Measurements from ENCODE around the gene USP48. TPM values are rescaled to one million over a fixed set of nuclear protein-coding genes. Genes with fewer than 3 reads are reported as not detected.

USP48 gene
- total and polyA plus RNA-seq, 10 of the 15 experiments (the other 5 are each of a cell fraction or from before 2014, with no cell fraction given) = 21.2 to 115 (median 75.5) TPM

- intact Hi-C loops (cut with micrococcal nuclease; ENCODE audit: unreplicated experiment) = no loop called here
- no TSS peak for BruUV-seq (replicated peaks)
- peaks cover 0 to 6% of the 10 kb centered on the region in 2 experiments for H3K27me3 ChIP-seq (replicated peaks in 1 of 2; ENCODE audit: control insufficient read depth in 2 of 2, insufficient read depth in 2 of 2, low read length in 1 of 2)
- no peaks in the 10 kb centered on the region for H3K9me3 ChIP-seq (replicated peaks; ENCODE audit: control insufficient read depth, insufficient read depth, low read length)
- FAIRE-seq (no peak), DNase-seq (ENCODE audit: low read depth, low spot score) (no peak), ATAC-seq (no peak)
- WGBS (ENCODE audit: insufficient coverage, insufficient replicate concordance, low lambda C conversion rate, missing lambda C conversion rate) = 25% methylated on average over 22 of the region's 22 CpGs
- H3K9ac ChIP-seq (ENCODE audit: control insufficient read depth, insufficient read depth, low read length) = no peak overlapping the region
- H3K4me2 ChIP-seq (ENCODE audit: control insufficient read depth, insufficient read depth) = no peak overlapping the region
- TF ChIP-seq NFYA (IDR thresholded peaks at IDR 0.05; ENCODE audit: borderline replicate concordance, low read depth, low read length) (no peak), MYC (IDR thresholded peaks at IDR 0.05; ENCODE audit: insufficient read depth, insufficient read length, insufficient replicate concordance, low read length, severe bottlenecking) (no peak), ZSCAN29 (IDR thresholded peaks at IDR 0.05) (no peak), ZNF622 (IDR thresholded peaks at IDR 0.05) (no peak), HSF1 (IDR thresholded peaks at IDR 0.05; ENCODE audit: low read depth, low read length) (no peak), REST (IDR thresholded peaks at IDR 0.05; ENCODE audit: low read depth, low read length) (no peak), MTA2 (IDR thresholded peaks at IDR 0.05; ENCODE audit: low read depth) (no peak), IRF3 (IDR thresholded peaks at IDR 0.05) (no peak)
- TF ChIP-seq, protein P1, sequence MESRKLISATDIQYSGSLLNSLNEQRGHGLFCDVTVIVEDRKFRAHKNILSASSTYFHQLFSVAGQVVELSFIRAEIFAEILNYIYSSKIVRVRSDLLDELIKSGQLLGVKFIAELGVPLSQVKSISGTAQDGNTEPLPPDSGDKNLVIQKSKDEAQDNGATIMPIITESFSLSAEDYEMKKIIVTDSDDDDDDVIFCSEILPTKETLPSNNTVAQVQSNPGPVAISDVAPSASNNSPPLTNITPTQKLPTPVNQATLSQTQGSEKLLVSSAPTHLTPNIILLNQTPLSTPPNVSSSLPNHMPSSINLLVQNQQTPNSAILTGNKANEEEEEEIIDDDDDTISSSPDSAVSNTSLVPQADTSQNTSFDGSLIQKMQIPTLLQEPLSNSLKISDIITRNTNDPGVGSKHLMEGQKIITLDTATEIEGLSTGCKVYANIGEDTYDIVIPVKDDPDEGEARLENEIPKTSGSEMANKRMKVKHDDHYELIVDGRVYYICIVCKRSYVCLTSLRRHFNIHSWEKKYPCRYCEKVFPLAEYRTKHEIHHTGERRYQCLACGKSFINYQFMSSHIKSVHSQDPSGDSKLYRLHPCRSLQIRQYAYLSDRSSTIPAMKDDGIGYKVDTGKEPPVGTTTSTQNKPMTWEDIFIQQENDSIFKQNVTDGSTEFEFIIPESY (IDR thresholded peaks at IDR 0.05) = no peak
- peaks cover 3% of the 10 kb centered on the region; the same call in 1 of the 2 replicates for H3K4me1 ChIP-seq (ENCODE audit: control insufficient read depth, insufficient read depth, low read length)
- H2AFZ ChIP-seq (ENCODE audit: control insufficient read depth, low read depth, low read length) = no peak overlapping the region
- ChIA-PET POLR2A (no interaction called here), CTCF (no interaction called here), SMC1A (ENCODE audit: uncharacterized antibody, unreplicated experiment) (no interaction called here), RAD21 (ENCODE audit: unreplicated experiment) (no interaction called here)
- H3K27ac ChIP-seq (ENCODE audit: control insufficient read depth, insufficient read depth) = no peak overlapping the region
- H3K4me3 ChIP-seq = no peak overlapping the region
- H3K79me2 ChIP-seq (ENCODE audit: control insufficient read depth, insufficient read depth, low read length) = no peaks in the 10 kb centered on the region
- in situ Hi-C loops (cut with MboI) = no loop called here
- no peaks in the 10 kb centered on the region for H3K36me3 ChIP-seq (ENCODE audit: control insufficient read depth in 2 of 2, insufficient read depth in 2 of 2, low read length in 1 of 2)
- no peaks in the 10 kb centered on the region for H4K20me1 ChIP-seq (ENCODE audit: control insufficient read depth, insufficient read depth)
Observed at GRCh38 chr1:21666576-21667320, 116.2 kb downstream of the USP48 start.

Data from GM12878 (cell line).